Activated CD4-positive, alpha-beta T cell treated with anti-CD3 and anti-CD28 coated beads for 36 hours (primary cell): ENCODE measurements around the gene CYFIP2. TPM values are rescaled to one million over a fixed set of nuclear protein-coding genes. Genes with fewer than 3 reads are reported as not detected.
"Not testable (repeated sequence)": the region's sequence is repeated elsewhere in the genome, so short reads cannot be mapped to it uniquely, and the experiment has no call there.

Experiments used
- ATAC-seq: fragments of 200-7000 bp; cut with Tn5 transposase; one replicate; pipeline ENCODE4 v1.10.0; 2021; ENCODE audit warnings: mild to moderate bottlenecking, moderate library complexity
- CTCF ChIA-PET: fragments of 350-600 bp; sonication (Branson Sonifier 250); formaldehyde crosslinking; loops from one replicate; lab custom pipeline; 2021; ENCODE audit warnings: antibody characterized with exemption; lab: Charles Lee
- POLR2A ChIA-PET: fragments of 350-600 bp; sonication (Branson Sonifier 250); formaldehyde crosslinking; loops from one replicate; lab custom pipeline; 2021; ENCODE audit warnings: antibody characterized with exemption, inconsistent platforms; lab: Charles Lee
- DNase-seq: peaks from one replicate; pipeline ENCODE4 v3.0.0-alpha.2; 2020
- H3K27ac Mint-ChIP-seq: one replicate; pipeline ENCODE4 v1.8.0; 2021; ENCODE audit warnings: mixed read lengths
- H3K27me3 Mint-ChIP-seq: one replicate; pipeline ENCODE4 v1.8.0; 2021; ENCODE audit warnings: mixed read lengths
- H3K36me3 Mint-ChIP-seq: one replicate; pipeline ENCODE4 v1.8.0; 2021; ENCODE audit warnings: low read depth, mixed read lengths
- H3K4me1 Mint-ChIP-seq: one replicate; pipeline ENCODE4 v1.8.0; 2021; ENCODE audit warnings: mixed read lengths
- H3K4me3 Mint-ChIP-seq: one replicate; pipeline ENCODE4 v1.8.0; 2021; ENCODE audit warnings: mild to moderate bottlenecking, moderate library complexity, mixed read lengths
- H3K9me3 Mint-ChIP-seq: one replicate; pipeline ENCODE4 v1.8.0; 2021; ENCODE audit warnings: low read depth, mixed read lengths
- intact Hi-C, 2 experiments: fragments of 100-400 bp; cut with DNase I in 1 of 2; cut with micrococcal nuclease in 1 of 2; formaldehyde crosslinking; loops; one replicate each; pipeline versions ENCODE4 v1.14.2 to v1.15.1; 2022 to 2024; cut with DNase I, micrococcal nuclease
- total RNA-seq, 2 experiments: library from RNA; stranded (reverse); gene quantifications; one replicate each; pipeline ENCODE4 v1.2.3, GENCODE V29; 2021

Gene CYFIP2
- total RNA-seq, 2 experiments from 2014 or later, result 277 to 526 TPM

DNA sequence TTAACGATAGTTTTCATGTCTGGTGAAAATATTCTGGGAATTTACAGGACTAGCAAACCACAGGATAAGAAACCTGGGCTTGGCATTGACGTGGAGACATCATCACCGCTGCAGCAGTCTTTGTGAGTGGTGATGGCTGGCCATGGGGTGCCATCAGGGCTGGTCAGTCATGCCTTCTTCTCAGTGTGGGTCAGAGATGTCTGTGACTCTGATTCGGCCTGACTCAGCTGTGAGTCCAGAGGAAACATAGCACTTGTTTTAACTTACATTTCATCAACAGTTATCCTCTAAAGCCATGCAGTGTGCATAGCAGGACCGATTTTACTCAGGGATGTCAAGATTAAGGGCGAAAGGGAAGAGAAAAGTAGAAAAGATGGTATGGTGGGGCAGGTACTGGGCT, 33.2 kb upstream of the CYFIP2 start:
- intact Hi-C loops, result loop anchor here in 1 of 2 experiments (1.0 kb wide), 1 partner anchor 10 kb away; no protein-coding TSS in a partner anchor
- DNase-seq (peak; percentile 6), ATAC-seq (peak; percentile 17)
- ChIA-PET CTCF (interaction anchor here (0.8 to 1.7 kb wide), 5 partner anchors 14 to 57 kb away, joined by 3 to 5 read pairs (median 4); no protein-coding TSS in a partner anchor), POLR2A (interaction anchor here (0.7 kb wide), 1 partner anchor 499 kb away, joined by 3 read pairs; the partner anchor contains the start of gene THG1L)
- peaks cover 83% of the 10 kb centered on the region for H3K36me3 Mint-ChIP-seq
- H3K27me3 Mint-ChIP-seq, result no peaks in the 10 kb centered on the region
- H3K4me1 Mint-ChIP-seq, result peaks cover 72% of the 10 kb centered on the region
- H3K27ac Mint-ChIP-seq, result peak overlapping the region; percentile 85
- peak overlapping the region; percentile 13 for H3K4me3 Mint-ChIP-seq
- H3K9me3 Mint-ChIP-seq, result no peaks in the 10 kb centered on the region

DNA sequence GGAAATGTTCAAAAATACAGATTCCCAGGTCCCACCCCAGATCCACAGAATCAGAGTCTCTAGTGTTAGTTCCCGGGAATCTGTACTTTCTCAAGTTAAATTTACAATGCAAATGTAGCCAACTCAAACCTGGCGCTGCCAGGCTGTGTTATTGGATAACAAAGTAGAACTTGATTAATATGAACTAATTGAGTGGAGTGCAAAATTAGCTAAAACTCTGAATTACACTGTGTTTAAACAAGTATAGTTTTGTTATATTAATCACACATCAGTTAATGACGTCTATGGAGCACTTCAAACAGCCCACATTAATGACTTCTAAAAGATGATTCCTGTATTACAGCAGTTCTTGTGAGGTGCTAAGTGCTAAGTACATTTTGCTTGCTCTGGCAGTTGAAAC, 32.4 kb upstream of the CYFIP2 start:
- no peaks in the 10 kb centered on the region for H3K9me3 Mint-ChIP-seq
- ChIA-PET CTCF (interaction anchor here (0.6 to 2.0 kb wide), 7 partner anchors 8 to 274 kb away, joined by 3 to 7 read pairs (median 3); partner anchors contain the start of gene ITK), POLR2A (interaction anchor here (0.7 to 1.1 kb wide), 2 partner anchors 14 to 16 kb away, joined by 3 read pairs; no protein-coding TSS in a partner anchor)
- no peaks in the 10 kb centered on the region for H3K27me3 Mint-ChIP-seq
- intact Hi-C loops, result loop anchor here in 1 of 2 experiments (1.0 kb wide), 1 partner anchor 11 kb away; no protein-coding TSS in a partner anchor
- H3K4me1 Mint-ChIP-seq, result peaks cover 71% of the 10 kb centered on the region
- peak overlapping the region; percentile 85 for H3K27ac Mint-ChIP-seq
- DNase-seq, result peak; percentile 9
- ATAC-seq, result peak; percentile 52
- no peak overlapping the region for H3K4me3 Mint-ChIP-seq
- peaks cover 85% of the 10 kb centered on the region for H3K36me3 Mint-ChIP-seq

DNA sequence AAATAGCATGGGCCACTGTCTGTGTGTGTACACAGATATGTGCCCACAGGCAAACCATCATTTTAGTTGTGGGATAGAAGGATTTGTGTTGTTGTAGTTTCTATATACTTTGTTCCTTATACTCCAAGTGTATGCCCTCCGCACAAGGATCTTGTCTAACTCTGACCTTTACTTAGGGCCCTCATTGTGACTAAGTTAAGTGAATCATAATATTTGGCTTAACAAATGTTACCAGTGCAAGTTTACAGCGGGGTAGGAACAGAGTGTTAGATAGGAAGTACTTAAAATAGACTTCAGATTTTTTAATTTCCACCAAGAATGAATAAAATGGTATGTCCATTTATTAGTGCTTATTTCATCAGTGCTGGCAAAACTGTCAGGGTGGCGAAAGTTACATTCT, 29.5 kb upstream of the CYFIP2 start:
- peak overlapping the region; percentile 42 for H3K27ac Mint-ChIP-seq
- intact Hi-C loops, result no loop called here
- DNase-seq (no peak), ATAC-seq (no peak)
- H3K4me3 Mint-ChIP-seq, result no peak overlapping the region
- no peaks in the 10 kb centered on the region for H3K27me3 Mint-ChIP-seq
- ChIA-PET POLR2A (no interaction called here), CTCF (interaction anchor here (1.1 kb wide), 1 partner anchor 17 kb away, joined by 3 read pairs; no protein-coding TSS in a partner anchor)
- peaks cover 61% of the 10 kb centered on the region for H3K4me1 Mint-ChIP-seq
- no peaks in the 10 kb centered on the region for H3K9me3 Mint-ChIP-seq
- H3K36me3 Mint-ChIP-seq, result peaks cover 91% of the 10 kb centered on the region

DNA sequence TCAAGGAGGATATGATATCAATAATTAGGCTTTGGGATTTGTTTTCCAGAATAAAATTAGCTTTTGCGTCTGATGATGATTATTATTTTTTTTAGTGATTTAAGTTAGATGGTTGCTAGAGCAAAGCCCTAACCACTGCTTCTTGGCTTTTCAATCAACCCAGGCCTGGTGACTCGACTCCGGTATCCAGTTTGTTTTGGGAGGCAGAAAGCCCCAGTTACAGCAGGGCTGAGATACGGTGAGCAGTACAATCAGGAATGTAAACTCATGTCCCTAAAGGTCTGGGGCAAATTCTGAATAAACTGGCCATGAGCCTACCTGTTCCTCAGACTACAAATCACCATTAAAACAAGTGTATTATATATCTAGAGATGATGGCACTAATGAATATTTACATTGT, 24.4 kb upstream of the CYFIP2 start:
- Mint-ChIP-seq H3K27ac (peak overlapping the region; percentile 25), H3K9me3 (no peaks in the 10 kb centered on the region), H3K36me3 (peaks cover 96% of the 10 kb centered on the region), H3K4me1 (peaks cover 60% of the 10 kb centered on the region), H3K4me3 (no peak overlapping the region), H3K27me3 (no peaks in the 10 kb centered on the region)
- DNase-seq, result no peak
- intact Hi-C loops, result no loop called here
- ATAC-seq, result no peak
- ChIA-PET CTCF (no interaction called here), POLR2A (no interaction called here)

DNA sequence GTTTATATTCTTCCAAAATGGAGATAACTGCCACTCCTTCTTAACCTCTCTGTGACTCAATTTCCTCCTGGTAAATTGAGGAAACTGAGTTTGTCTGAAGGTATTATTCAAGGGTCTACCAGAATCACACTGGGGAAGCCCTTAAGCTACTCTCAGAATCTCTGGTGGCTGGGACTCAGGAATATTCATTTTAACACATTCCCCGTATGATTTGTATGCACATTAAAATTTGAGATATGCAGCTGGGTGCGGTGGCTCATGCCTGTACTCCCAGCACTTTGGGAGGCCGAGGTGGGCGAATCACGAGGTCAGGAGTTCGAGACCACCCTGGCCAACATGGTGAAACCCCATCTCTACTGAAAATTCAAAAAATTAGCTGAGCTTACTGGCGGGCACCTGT, 21.2 kb upstream of the CYFIP2 start:
- POLR2A ChIA-PET, result interaction anchor here (0.7 kb wide), 1 partner anchor 56 kb away, joined by 3 read pairs; no protein-coding TSS in a partner anchor
- H3K4me1 Mint-ChIP-seq, result peaks cover 83% of the 10 kb centered on the region

DNA sequence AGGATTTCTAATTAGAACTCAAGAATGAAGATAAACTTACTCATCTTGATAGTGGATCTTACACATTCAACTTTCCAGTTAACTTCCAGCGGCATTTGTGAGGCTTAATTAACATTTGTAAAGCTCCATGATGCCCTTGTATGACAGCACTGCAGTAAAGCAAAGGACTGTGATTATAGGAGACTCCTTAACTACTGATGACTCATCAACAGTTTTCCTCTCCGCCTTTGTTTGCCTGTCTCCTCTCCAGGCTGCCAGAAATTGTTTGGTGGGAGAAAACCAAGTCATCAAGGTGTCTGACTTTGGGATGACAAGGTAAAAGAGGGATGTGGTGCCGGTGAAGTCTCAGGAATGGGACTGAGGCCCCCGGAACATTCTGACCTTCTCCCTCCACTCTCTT, 20.4 kb upstream of the CYFIP2 start:
- no peak for ATAC-seq

More for the DNA sequence above, 21.2 kb upstream of the CYFIP2 start:
- H3K4me3 Mint-ChIP-seq, H3K9me3 Mint-ChIP-seq, H3K27me3 Mint-ChIP-seq, DNase-seq, intact Hi-C loops, ATAC-seq: not testable (repeated sequence)
- CTCF ChIA-PET, result interaction anchor here (0.7 to 0.9 kb wide), 2 partner anchors 32 to 97 kb away, joined by 3 to 4 read pairs; no protein-coding TSS in a partner anchor
- Mint-ChIP-seq H3K27ac (peak overlapping the region; percentile 79), H3K36me3 (peaks cover 98% of the 10 kb centered on the region)

DNA sequence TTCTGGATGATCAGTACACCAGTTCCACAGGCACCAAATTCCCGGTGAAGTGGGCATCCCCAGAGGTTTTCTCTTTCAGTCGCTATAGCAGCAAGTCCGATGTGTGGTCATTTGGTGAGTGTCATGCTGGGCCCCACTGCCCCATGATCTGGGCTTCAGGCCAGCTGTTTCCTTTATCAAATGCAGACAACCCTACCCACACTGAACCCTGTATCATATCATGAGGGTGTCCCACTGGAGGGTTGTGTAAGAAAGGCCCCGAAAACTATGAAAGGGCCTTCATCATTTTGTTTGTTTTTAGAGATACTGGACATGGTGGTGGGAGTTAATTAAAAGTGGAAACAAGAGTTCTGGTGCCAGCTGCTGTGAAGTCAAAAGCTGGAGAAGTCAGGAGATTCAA, 20.0 kb upstream of the CYFIP2 start:
- H3K36me3 Mint-ChIP-seq, result peaks cover 97% of the 10 kb centered on the region
- peaks cover 89% of the 10 kb centered on the region for H3K4me1 Mint-ChIP-seq
- H3K27ac Mint-ChIP-seq, result peak overlapping the region; percentile 88
- intact Hi-C loops, result loop anchor here in 1 of 2 experiments (2.0 kb wide), 1 partner anchor 57 kb away; no protein-coding TSS in a partner anchor
- ChIA-PET CTCF (interaction anchor here (0.6 to 2.0 kb wide), 6 partner anchors 8 to 107 kb away, joined by 3 to 10 read pairs (median 4); no protein-coding TSS in a partner anchor), POLR2A (interaction anchor here (1.2 kb wide), 1 partner anchor 21 kb away, joined by 3 read pairs; no protein-coding TSS in a partner anchor)
- no peaks in the 10 kb centered on the region for H3K9me3 Mint-ChIP-seq
- DNase-seq (no peak), ATAC-seq (no peak)
- no peaks in the 10 kb centered on the region for H3K27me3 Mint-ChIP-seq
- H3K4me3 Mint-ChIP-seq, result peak overlapping the region; percentile 12

More for the DNA sequence above, 20.4 kb upstream of the CYFIP2 start:
- peaks cover 97% of the 10 kb centered on the region for H3K36me3 Mint-ChIP-seq
- no peak for DNase-seq
- no peaks in the 10 kb centered on the region for H3K27me3 Mint-ChIP-seq
- intact Hi-C loops, result no loop called here
- H3K9me3 Mint-ChIP-seq, result no peaks in the 10 kb centered on the region
- ChIA-PET CTCF (interaction anchor here (0.7 to 2.0 kb wide), 4 partner anchors 14 to 98 kb away, joined by 3 to 10 read pairs (median 4); no protein-coding TSS in a partner anchor), POLR2A (no interaction called here)
- H3K4me3 Mint-ChIP-seq, result peak overlapping the region; percentile 12
- peak overlapping the region; percentile 88 for H3K27ac Mint-ChIP-seq
- H3K4me1 Mint-ChIP-seq, result peaks cover 89% of the 10 kb centered on the region

DNA sequence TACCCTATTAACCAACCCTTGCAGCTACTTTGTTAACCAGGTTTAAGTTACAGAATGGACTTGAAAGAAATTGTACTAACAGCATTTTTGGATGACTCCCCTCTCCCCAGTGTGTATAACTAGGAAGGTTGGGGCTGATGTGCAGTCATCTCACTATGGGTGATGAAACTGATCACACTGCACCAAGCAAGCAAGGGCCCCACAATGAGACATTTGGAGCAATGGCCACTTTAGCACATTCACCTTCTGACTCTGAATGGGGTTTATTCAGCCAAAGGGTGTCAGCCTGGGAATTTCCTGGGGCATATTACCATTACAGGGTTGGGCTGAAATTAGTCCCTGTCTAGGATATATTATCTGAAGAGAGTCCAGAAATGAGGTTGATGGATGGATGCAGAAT, 18.7 kb upstream of the CYFIP2 start:
- no peaks in the 10 kb centered on the region for H3K27me3 Mint-ChIP-seq
- H3K27ac Mint-ChIP-seq, result peak overlapping the region; percentile 88
- peak overlapping the region; percentile 36 for H3K4me3 Mint-ChIP-seq
- DNase-seq, result peak; percentile 68
- peak; percentile 86 for ATAC-seq
- H3K4me1 Mint-ChIP-seq, result peaks cover 96% of the 10 kb centered on the region
- H3K36me3 Mint-ChIP-seq, result peaks cover 95% of the 10 kb centered on the region
- POLR2A ChIA-PET, result interaction anchor here (0.8 to 1.2 kb wide), 2 partner anchors 19 to 21 kb away, joined by 3 to 4 read pairs; no protein-coding TSS in a partner anchor
- CTCF ChIA-PET, result interaction anchor here (1.4 to 2.0 kb wide), 3 partner anchors 16 to 109 kb away, joined by 4 to 10 read pairs (median 5); no protein-coding TSS in a partner anchor
- no peaks in the 10 kb centered on the region for H3K9me3 Mint-ChIP-seq
- intact Hi-C loops, result loop anchor here (1.0 to 2.0 kb wide), 3 partner anchors 22 to 58 kb away; no protein-coding TSS in a partner anchor

DNA sequence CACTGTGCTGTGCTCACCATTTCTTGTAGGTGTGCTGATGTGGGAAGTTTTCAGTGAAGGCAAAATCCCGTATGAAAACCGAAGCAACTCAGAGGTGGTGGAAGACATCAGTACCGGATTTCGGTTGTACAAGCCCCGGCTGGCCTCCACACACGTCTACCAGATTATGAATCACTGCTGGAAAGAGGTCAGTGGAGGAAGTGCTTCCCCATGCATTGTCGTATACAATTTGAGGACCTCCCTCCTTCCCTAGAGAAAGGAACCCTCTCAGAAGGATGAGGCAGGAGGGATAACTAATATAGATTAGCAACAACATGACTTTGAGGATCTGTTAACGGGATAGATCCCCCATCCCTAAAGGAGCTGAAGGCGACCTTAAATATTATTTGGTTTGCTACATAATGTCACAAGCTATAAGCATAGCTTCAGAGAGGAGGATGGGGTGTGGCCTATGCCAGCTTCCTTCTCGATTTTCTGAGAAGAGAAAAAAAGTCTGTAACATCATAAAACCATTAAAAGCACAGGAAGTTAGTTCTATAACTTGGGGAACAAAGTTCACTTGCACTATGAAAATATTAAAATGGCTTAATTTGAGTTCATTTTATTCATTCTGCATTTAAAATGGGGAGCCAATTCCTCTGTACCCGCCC, 17.0 kb upstream of the CYFIP2 start:
- Mint-ChIP-seq H3K27me3 (no peaks in the 10 kb centered on the region), H3K9me3 (no peaks in the 10 kb centered on the region), H3K4me3 (peak overlapping the region; percentile 24), H3K27ac (peak overlapping the region; percentile 88), H3K36me3 (peaks cover 95% of the 10 kb centered on the region), H3K4me1 (peaks cover 98% of the 10 kb centered on the region)
- POLR2A ChIA-PET, result no interaction called here
- intact Hi-C loops, result no loop called here
- ATAC-seq, result peak; percentile 7
- CTCF ChIA-PET, result interaction anchor here (0.6 to 3.4 kb wide), 7 partner anchors 18 to 106 kb away, joined by 3 to 13 read pairs (median 3); partner anchors contain the start of gene MED7
- peak; percentile 48 for DNase-seq

DNA sequence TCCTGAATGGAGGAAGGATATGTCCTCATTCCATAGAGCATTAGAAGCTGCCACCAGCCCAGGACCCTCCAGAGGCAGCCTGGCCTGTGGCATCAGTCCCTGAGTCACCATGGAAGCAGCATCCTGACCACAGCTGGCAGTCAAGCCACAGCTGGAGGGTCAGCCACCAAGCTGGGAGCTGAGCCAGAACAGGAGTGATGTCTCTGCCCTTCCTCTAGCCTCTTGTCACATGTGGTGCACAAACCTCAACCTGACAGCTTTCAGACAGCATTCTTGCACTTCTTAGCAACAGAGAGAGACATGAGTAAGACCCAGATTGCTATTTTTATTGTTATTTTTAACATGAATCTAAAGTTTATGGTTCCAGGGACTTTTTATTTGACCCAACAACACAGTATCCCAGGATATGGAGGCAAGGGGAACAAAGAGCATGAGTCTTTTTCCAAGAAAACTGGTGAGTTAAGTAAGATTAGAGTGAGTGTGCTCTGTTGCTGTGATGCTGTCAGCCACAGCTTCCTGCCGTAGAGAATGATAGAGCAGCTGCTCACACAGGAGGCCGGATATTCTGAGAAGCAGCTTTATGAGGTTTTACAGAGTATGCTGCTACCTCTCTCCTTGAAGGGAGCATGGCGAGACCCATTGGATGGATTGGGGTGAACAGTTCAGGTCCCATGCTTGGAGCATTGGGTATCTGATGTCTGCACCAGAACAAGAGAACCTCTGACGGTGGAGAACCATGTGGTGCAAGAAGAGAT, 13.0 kb upstream of the CYFIP2 start:
- intact Hi-C loops, result loop anchor here (1.0 to 2.0 kb wide), 7 partner anchors 12 to 104 kb away; no protein-coding TSS in a partner anchor
- Mint-ChIP-seq H3K4me1 (peaks cover 99% of the 10 kb centered on the region), H3K9me3 (peaks cover 2% of the 10 kb centered on the region), H3K4me3 (peak overlapping the region; percentile 25), H3K36me3 (peaks cover 88% of the 10 kb centered on the region), H3K27me3 (no peaks in the 10 kb centered on the region), H3K27ac (peak overlapping the region; percentile 89)
- peak; percentile 81 for ATAC-seq
- ChIA-PET POLR2A (interaction anchor here (1.0 to 1.6 kb wide), 9 partner anchors 12 to 110 kb away, joined by 3 to 10 read pairs (median 5); partner anchors contain the start of gene MED7), CTCF (interaction anchor here (0.6 to 4.8 kb wide), 38 partner anchors 8 to 225 kb away, joined by 3 to 33 read pairs (median 6); partner anchors contain the start of genes CYFIP2, ITK, MED7 and NIPAL4)
- DNase-seq, result peak; percentile 76
